Measurements from ENCODE around the gene DDIT3. TPM values are rescaled to one million over a fixed set of nuclear protein-coding genes. Genes with fewer than 3 reads are reported as not detected.

Gene DDIT3
- total and polyA plus RNA-seq, 2 of the 13 experiments (the other 11 are each of a cell fraction or from before 2014, with no cell fraction given), result 27.5 to 48.7 TPM

DNA sequence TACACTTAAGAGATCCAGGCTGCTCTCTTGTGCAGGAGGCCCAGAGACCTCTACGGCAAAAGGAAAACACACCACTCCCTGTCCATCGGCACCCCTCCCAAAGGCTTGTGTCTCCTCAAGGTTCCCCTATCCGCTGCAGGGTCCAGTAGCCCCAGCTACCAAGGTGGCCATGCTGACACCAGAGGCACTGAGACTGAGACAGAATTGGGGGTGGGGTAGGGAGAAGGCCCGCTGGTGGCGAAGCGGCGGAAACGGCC is 590 bp downstream of the DDIT3 start (continued):
- TF ChIP-seq ZNF225 (CRISPR knock-in tag; IDR thresholded peaks at IDR 0.05) (0 out of 2 replicates have a peak, but pooled peaks have one; percentile 48), ZNF816 (CRISPR knock-in tag; IDR thresholded peaks at IDR 0.05; ENCODE audit: borderline replicate concordance) (peak; percentile 83; the same call in 1 of the 2 replicates), ZSCAN22 (CRISPR knock-in tag; IDR thresholded peaks at IDR 0.05) (no peak), DNMT1 (CRISPR knock-in tag; IDR thresholded peaks at IDR 0.05) (no peak), KLF13 (CRISPR knock-in tag; IDR thresholded peaks at IDR 0.05) (no peak), ATRX (CRISPR knock-in tag; IDR thresholded peaks at IDR 0.05; ENCODE audit: borderline replicate concordance) (no peak), ZNF788 (CRISPR knock-in tag; IDR thresholded peaks at IDR 0.05; ENCODE audit: borderline replicate concordance) (no peak), ZNF616 (CRISPR knock-in tag; IDR thresholded peaks at IDR 0.05; ENCODE audit: low read depth) (no peak; the same call in 1 of the 2 replicates), TEAD3 (CRISPR knock-in tag; optimal IDR thresholded peaks at IDR 0.05; ENCODE audit: borderline replicate concordance) (no peak), ZNF75D (CRISPR knock-in tag; IDR thresholded peaks at IDR 0.05; ENCODE audit: borderline replicate concordance) (no peak), KDM5A (IDR thresholded peaks at IDR 0.05; ENCODE audit: borderline replicate concordance, low read length) (peak; percentile 59)
- TF ChIP-seq, protein P1, sequence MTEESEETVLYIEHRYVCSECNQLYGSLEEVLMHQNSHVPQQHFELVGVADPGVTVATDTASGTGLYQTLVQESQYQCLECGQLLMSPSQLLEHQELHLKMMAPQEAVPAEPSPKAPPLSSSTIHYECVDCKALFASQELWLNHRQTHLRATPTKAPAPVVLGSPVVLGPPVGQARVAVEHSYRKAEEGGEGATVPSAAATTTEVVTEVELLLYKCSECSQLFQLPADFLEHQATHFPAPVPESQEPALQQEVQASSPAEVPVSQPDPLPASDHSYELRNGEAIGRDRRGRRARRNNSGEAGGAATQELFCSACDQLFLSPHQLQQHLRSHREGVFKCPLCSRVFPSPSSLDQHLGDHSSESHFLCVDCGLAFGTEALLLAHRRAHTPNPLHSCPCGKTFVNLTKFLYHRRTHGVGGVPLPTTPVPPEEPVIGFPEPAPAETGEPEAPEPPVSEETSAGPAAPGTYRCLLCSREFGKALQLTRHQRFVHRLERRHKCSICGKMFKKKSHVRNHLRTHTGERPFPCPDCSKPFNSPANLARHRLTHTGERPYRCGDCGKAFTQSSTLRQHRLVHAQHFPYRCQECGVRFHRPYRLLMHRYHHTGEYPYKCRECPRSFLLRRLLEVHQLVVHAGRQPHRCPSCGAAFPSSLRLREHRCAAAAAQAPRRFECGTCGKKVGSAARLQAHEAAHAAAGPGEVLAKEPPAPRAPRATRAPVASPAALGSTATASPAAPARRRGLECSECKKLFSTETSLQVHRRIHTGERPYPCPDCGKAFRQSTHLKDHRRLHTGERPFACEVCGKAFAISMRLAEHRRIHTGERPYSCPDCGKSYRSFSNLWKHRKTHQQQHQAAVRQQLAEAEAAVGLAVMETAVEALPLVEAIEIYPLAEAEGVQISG (CRISPR knock-in tag; IDR thresholded peaks at IDR 0.05), result no peak
- TF ChIP-seq, protein P2, sequence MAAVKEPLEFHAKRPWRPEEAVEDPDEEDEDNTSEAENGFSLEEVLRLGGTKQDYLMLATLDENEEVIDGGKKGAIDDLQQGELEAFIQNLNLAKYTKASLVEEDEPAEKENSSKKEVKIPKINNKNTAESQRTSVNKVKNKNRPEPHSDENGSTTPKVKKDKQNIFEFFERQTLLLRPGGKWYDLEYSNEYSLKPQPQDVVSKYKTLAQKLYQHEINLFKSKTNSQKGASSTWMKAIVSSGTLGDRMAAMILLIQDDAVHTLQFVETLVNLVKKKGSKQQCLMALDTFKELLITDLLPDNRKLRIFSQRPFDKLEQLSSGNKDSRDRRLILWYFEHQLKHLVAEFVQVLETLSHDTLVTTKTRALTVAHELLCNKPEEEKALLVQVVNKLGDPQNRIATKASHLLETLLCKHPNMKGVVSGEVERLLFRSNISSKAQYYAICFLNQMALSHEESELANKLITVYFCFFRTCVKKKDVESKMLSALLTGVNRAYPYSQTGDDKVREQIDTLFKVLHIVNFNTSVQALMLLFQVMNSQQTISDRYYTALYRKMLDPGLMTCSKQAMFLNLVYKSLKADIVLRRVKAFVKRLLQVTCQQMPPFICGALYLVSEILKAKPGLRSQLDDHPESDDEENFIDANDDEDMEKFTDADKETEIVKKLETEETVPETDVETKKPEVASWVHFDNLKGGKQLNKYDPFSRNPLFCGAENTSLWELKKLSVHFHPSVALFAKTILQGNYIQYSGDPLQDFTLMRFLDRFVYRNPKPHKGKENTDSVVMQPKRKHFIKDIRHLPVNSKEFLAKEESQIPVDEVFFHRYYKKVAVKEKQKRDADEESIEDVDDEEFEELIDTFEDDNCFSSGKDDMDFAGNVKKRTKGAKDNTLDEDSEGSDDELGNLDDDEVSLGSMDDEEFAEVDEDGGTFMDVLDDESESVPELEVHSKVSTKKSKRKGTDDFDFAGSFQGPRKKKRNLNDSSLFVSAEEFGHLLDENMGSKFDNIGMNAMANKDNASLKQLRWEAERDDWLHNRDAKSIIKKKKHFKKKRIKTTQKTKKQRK (IDR thresholded peaks at IDR 0.05; ENCODE audit: low read length), result no peak
- TF ChIP-seq, protein P3, sequence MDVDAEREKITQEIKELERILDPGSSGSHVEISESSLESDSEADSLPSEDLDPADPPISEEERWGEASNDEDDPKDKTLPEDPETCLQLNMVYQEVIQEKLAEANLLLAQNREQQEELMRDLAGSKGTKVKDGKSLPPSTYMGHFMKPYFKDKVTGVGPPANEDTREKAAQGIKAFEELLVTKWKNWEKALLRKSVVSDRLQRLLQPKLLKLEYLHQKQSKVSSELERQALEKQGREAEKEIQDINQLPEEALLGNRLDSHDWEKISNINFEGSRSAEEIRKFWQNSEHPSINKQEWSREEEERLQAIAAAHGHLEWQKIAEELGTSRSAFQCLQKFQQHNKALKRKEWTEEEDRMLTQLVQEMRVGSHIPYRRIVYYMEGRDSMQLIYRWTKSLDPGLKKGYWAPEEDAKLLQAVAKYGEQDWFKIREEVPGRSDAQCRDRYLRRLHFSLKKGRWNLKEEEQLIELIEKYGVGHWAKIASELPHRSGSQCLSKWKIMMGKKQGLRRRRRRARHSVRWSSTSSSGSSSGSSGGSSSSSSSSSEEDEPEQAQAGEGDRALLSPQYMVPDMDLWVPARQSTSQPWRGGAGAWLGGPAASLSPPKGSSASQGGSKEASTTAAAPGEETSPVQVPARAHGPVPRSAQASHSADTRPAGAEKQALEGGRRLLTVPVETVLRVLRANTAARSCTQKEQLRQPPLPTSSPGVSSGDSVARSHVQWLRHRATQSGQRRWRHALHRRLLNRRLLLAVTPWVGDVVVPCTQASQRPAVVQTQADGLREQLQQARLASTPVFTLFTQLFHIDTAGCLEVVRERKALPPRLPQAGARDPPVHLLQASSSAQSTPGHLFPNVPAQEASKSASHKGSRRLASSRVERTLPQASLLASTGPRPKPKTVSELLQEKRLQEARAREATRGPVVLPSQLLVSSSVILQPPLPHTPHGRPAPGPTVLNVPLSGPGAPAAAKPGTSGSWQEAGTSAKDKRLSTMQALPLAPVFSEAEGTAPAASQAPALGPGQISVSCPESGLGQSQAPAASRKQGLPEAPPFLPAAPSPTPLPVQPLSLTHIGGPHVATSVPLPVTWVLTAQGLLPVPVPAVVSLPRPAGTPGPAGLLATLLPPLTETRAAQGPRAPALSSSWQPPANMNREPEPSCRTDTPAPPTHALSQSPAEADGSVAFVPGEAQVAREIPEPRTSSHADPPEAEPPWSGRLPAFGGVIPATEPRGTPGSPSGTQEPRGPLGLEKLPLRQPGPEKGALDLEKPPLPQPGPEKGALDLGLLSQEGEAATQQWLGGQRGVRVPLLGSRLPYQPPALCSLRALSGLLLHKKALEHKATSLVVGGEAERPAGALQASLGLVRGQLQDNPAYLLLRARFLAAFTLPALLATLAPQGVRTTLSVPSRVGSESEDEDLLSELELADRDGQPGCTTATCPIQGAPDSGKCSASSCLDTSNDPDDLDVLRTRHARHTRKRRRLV (CRISPR knock-in tag; IDR thresholded peaks at IDR 0.05), result no peak
- TF ChIP-seq, protein P4, sequence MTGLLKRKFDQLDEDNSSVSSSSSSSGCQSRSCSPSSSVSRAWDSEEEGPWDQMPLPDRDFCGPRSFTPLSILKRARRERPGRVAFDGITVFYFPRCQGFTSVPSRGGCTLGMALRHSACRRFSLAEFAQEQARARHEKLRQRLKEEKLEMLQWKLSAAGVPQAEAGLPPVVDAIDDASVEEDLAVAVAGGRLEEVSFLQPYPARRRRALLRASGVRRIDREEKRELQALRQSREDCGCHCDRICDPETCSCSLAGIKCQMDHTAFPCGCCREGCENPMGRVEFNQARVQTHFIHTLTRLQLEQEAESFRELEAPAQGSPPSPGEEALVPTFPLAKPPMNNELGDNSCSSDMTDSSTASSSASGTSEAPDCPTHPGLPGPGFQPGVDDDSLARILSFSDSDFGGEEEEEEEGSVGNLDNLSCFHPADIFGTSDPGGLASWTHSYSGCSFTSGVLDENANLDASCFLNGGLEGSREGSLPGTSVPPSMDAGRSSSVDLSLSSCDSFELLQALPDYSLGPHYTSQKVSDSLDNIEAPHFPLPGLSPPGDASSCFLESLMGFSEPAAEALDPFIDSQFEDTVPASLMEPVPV (CRISPR knock-in tag; IDR thresholded peaks at IDR 0.05), result no peak
- TF ChIP-seq, protein P5, sequence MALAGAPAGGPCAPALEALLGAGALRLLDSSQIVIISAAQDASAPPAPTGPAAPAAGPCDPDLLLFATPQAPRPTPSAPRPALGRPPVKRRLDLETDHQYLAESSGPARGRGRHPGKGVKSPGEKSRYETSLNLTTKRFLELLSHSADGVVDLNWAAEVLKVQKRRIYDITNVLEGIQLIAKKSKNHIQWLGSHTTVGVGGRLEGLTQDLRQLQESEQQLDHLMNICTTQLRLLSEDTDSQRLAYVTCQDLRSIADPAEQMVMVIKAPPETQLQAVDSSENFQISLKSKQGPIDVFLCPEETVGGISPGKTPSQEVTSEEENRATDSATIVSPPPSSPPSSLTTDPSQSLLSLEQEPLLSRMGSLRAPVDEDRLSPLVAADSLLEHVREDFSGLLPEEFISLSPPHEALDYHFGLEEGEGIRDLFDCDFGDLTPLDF (CRISPR knock-in tag; IDR thresholded peaks at IDR 0.05), result no peak

Data from HepG2 (cell line).